K562 (cell line): ENCODE data around the gene CCDC136. TPM values are rescaled to one million over a fixed set of nuclear protein-coding genes. Genes with fewer than 3 reads are reported as not detected.

Experiments
- FOXA1 ChIP-seq: fragments of 450-650 bp; IDR thresholded peaks from 2 replicates; pipeline ENCODE4 v1.6.1; 2016; ENCODE audit warnings: mild to moderate bottlenecking, borderline replicate concordance
- FOXK2 ChIP-seq, 2 experiments: fragments of 450-650 bp; IDR thresholded peaks in 1 of 2; conservative IDR thresholded peaks in 1 of 2; 2 replicates each; pipeline ENCODE4 v1.6.1; 2016; ENCODE audit warnings: low read depth in 2 of 2, mild to moderate bottlenecking in 1 of 2
- HNRNPL ChIP-seq: fragments of 200-400 bp; formaldehyde crosslinking; IDR thresholded peaks from 2 replicates; pipeline ENCODE4 v1.6.1; 2017; ENCODE audit warnings: low read depth, mild to moderate bottlenecking, low read length
- MAFG ChIP-seq: fragments of 450-650 bp; conservative IDR thresholded peaks from 2 replicates; pipeline ENCODE4 v1.6.1; 2016; ENCODE audit warnings: missing genetic modification characterization, missing compliant biosample characterization
- MTF1 ChIP-seq: fragments of 250-450 bp; sonication (Bioruptor Pico); IDR thresholded peaks from 2 replicates; pipeline ENCODE4 v1.9.0; 2021; ENCODE audit warnings: moderate library complexity, mild to moderate bottlenecking, inconsistent platforms, borderline replicate concordance
- NCOR1 ChIP-seq: fragments of 450-650 bp; IDR thresholded peaks from 2 replicates; pipeline ENCODE4 v1.6.1; 2016; ENCODE audit warnings: mild to moderate bottlenecking, moderate library complexity
- SPI1 ChIP-seq: IDR thresholded peaks from 2 replicates; pipeline ENCODE4 v1.6.1; 2011; ENCODE audit warnings: low read depth, low read length, control low read depth, borderline replicate concordance
- TAF7 ChIP-seq: fragments of 450-650 bp; IDR thresholded peaks from 2 replicates; pipeline ENCODE4 v1.6.1; 2016; ENCODE audit warnings: missing genetic modification characterization, missing compliant biosample characterization
- TCF3 ChIP-seq: sonication (generic); formaldehyde crosslinking; IDR thresholded peaks from 2 replicates; pipeline ENCODE4 v1.4.0; 2020; ENCODE audit warnings: mild to moderate bottlenecking, missing genetic modification reagents
- ZNF318 ChIP-seq, 2 experiments: fragments of 450-650 bp; IDR thresholded peaks; 2 replicates each; pipeline ENCODE4 v1.6.1; 2016; ENCODE audit warnings: mild to moderate bottlenecking in 2 of 2, borderline replicate concordance in 1 of 2, low read depth in 1 of 2, moderate library complexity in 1 of 2
- polyA plus RNA-seq, 8 experiments: library from polyadenylated mRNA; depleted of rRNA in 4 of 8; stranded (reverse) in 5 of 8; unstranded in 3 of 8; fragments of >200 nt; fragmentation: Nextera tagmentation in 2 of 8; fragmentation: Illumina TruSeq in 1 of 8; extraction: Ambion mirVana in 2 of 8; extraction: Trizol in 1 of 8; gene quantifications; 2 replicates each; pipeline versions ENCODE4 v1.2.1 to v1.2.3, GENCODE V29; 2011 to 2014; ENCODE audit warnings: inconsistent platforms in 1 of 8, missing spikeins in 1 of 8
- total RNA-seq, 7 experiments: library from RNA; depleted of rRNA in 6 of 7; stranded (reverse); fragments of >200 nt in 6 of 7; fragmentation: Illumina TruSeq in 2 of 7; extraction: Trizol in 2 of 7; gene quantifications; 2 replicates each; pipeline versions ENCODE4 v1.2.1 to v1.2.3, GENCODE V29; 2011 to 2021; ENCODE audit warnings: low replicate concordance in 1 of 7
- TF ChIP-seq, protein P1 (sequence below): IDR thresholded peaks from 2 replicates; pipeline ENCODE4 v1.6.1; 2012; ENCODE audit warnings: low read depth, low read length, improper control_type of control experiment, borderline replicate concordance
- TF ChIP-seq, protein P2 (sequence below): fragments of 450-650 bp; IDR thresholded peaks from 2 replicates; pipeline ENCODE4 v1.6.1; 2014; ENCODE audit warnings: low read depth, mild to moderate bottlenecking, moderate library complexity, borderline replicate concordance
- TF ChIP-seq, protein P3 (sequence below): fragments of 250-450 bp; sonication (Bioruptor Pico); IDR thresholded peaks from 2 replicates; pipeline ENCODE4 v1.5.0; 2022; ENCODE audit warnings: mild to moderate bottlenecking

The CCDC136 gene
- total and polyA plus RNA-seq, 9 of the 15 experiments (the other 6 are each of a cell fraction or from before 2014, with no cell fraction given), result 2.4 to 40.8 (median 26.5) TPM

DNA sequence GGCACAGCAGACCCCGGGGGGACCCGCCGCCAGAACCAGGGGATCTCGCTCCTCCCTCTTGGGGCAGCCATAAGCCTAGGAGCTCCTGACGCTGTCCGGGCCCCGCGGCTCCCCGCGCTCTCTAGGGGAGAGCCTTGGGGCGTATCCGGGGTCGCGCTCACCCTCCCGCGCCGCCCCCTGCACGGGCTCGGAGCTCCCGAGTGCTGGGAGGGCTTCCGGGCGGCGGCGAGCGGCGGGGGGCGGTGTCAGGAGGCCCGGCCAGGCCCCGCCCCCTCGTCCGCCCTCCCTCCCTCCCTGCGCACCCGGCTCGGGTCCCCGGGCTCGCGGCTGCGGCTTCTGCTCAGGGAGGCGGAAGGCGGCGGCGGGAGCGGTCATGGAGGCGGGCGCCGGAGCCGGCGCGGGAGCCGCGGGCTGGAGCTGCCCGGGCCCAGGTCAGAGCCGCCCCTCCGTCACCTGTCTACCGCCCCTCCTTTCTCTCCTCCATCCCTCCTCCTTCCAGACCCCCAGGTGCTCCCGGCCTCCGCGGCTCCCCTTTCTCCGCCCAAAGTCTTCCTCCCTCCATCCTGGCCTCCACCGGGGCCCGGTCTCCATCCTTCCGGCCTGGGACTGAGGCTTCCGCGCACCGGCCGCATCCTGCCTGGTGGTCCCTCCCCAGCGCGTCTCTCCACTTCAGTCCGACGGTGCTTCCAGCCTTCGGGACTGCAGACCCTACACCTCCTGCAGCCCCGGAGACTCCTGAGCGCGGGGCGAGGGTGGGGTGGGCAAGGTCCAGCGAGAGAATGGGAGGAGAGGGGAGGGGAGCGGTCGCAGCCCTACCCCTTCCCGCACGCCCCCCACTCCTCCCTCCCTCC is at the start of gene CCDC136 (continued):
- TF ChIP-seq, protein P1, sequence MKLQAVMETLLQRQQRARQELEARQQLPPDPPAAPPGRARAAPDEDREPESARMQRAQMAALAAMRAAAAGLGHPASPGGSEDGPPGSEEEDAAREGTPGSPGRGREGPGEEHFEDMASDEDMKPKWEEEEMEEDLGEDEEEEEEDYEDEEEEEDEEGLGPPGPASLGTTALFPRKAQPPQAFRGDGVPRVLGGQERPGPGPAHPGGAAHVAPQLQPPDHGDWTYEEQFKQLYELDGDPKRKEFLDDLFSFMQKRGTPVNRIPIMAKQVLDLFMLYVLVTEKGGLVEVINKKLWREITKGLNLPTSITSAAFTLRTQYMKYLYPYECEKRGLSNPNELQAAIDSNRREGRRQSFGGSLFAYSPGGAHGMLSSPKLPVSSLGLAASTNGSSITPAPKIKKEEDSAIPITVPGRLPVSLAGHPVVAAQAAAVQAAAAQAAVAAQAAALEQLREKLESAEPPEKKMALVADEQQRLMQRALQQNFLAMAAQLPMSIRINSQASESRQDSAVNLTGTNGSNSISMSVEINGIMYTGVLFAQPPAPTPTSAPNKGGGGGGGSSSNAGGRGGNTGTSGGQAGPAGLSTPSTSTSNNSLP, result no peak
- TF ChIP-seq HNRNPL (no peak), ZNF318 (IDR thresholded peaks at IDR 0.05; ENCODE audit: borderline replicate concordance in 1 of 2, low read depth in 1 of 2) (no peak), SPI1 (no peak), MAFG (no peak), FOXK2 (conservative IDR thresholded peaks at IDR 0.05 in 1 of 2, IDR thresholded peaks at IDR 0.05 in 1 of 2; ENCODE audit: low read depth in 2 of 2) (no peak), TCF3 (CRISPR knock-in tag) (no peak), NCOR1 (no peak), MTF1 (CRISPR knock-in tag) (no peak), TAF7 (no peak), FOXA1 (no peak)
- TF ChIP-seq, protein P2, sequence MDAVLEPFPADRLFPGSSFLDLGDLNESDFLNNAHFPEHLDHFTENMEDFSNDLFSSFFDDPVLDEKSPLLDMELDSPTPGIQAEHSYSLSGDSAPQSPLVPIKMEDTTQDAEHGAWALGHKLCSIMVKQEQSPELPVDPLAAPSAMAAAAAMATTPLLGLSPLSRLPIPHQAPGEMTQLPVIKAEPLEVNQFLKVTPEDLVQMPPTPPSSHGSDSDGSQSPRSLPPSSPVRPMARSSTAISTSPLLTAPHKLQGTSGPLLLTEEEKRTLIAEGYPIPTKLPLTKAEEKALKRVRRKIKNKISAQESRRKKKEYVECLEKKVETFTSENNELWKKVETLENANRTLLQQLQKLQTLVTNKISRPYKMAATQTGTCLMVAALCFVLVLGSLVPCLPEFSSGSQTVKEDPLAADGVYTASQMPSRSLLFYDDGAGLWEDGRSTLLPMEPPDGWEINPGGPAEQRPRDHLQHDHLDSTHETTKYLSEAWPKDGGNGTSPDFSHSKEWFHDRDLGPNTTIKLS, result no peak
- TF ChIP-seq, protein P3, sequence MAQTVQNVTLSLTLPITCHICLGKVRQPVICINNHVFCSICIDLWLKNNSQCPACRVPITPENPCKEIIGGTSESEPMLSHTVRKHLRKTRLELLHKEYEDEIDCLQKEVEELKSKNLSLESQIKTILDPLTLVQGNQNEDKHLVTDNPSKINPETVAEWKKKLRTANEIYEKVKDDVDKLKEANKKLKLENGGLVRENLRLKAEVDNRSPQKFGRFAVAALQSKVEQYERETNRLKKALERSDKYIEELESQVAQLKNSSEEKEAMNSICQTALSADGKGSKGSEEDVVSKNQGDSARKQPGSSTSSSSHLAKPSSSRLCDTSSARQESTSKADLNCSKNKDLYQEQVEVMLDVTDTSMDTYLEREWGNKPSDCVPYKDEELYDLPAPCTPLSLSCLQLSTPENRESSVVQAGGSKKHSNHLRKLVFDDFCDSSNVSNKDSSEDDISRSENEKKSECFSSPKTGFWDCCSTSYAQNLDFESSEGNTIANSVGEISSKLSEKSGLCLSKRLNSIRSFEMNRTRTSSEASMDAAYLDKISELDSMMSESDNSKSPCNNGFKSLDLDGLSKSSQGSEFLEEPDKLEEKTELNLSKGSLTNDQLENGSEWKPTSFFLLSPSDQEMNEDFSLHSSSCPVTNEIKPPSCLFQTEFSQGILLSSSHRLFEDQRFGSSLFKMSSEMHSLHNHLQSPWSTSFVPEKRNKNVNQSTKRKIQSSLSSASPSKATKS (CRISPR knock-in tag), result no peak
